NCI-H345 (cell line): ENCODE measurements around the gene CLEC16A.
A peak's percentile ranks its signal among the peaks of the same experiment; 100 is the strongest.
"Not testable (repeated sequence)": the region's sequence is repeated elsewhere in the genome, so short reads cannot be mapped to it uniquely, and the experiment has no call there.

Experiments
- DNase-seq: peaks from one replicate; lab custom pipeline; 2025; lab: John Stamatoyannopoulos, UW

Gene CLEC16A

GRCh38 chr16:10941127-10941933, 3.0 kb upstream of the CLEC16A start:
- no peak for DNase-seq

GRCh38 chr16:10941935-10942351, 2.4 kb upstream of the CLEC16A start:
- not testable (repeated sequence) for DNase-seq

GRCh38 chr16:10942352-10943063, 1.9 kb upstream of the CLEC16A start, which contains the start of gene DEXI:
Gene DEXI, minus strand, starts transcription at chr16:10942468. Its CDS starts 463 bp downstream, at chr16:10942005.
- DNase-seq, result peak; percentile 95

GRCh38 chr16:10943064-10943353, 1.4 kb upstream of the CLEC16A start:
- no peak for DNase-seq

GRCh38 chr16:10945065-10945787, 862 bp downstream of the CLEC16A start:
- DNase-seq, result no peak

GRCh38 chr16:10946308-10946707, 1.9 kb downstream of the CLEC16A start:
- DNase-seq, result no peak

GRCh38 chr16:10947211-10947787, 2.9 kb downstream of the CLEC16A start:
- no peak for DNase-seq

- no peak for DNase-seq
Observed at GRCh38 chr16:10949424-10949970, 5.1 kb downstream of the CLEC16A start.

- no peak for DNase-seq
Observed at GRCh38 chr16:10950393-10950792, 6.0 kb downstream of the CLEC16A start.

- no peak for DNase-seq
Observed at GRCh38 chr16:10951026-10951425, 6.7 kb downstream of the CLEC16A start.

GRCh38 chr16:10954903-10955302, 10.5 kb downstream of the CLEC16A start:
- no peak for DNase-seq

GRCh38 chr16:10957771-10958482, 13.6 kb downstream of the CLEC16A start:
- DNase-seq, result no peak

- no peak for DNase-seq
Observed at GRCh38 chr16:10959161-10959560, 14.8 kb downstream of the CLEC16A start.

- no peak for DNase-seq
Observed at GRCh38 chr16:10961231-10961630, 16.9 kb downstream of the CLEC16A start.

GRCh38 chr16:10964039-10964890, 19.9 kb downstream of the CLEC16A start:
- peak; percentile 57 for DNase-seq

GRCh38 chr16:10964891-10965326, 20.5 kb downstream of the CLEC16A start:
- no peak for DNase-seq

- DNase-seq, result no peak
Observed at GRCh38 chr16:10965440-10966061, 21.2 kb downstream of the CLEC16A start.

GRCh38 chr16:10966129-10966528, 21.8 kb downstream of the CLEC16A start:
- no peak for DNase-seq

- not testable (repeated sequence) for DNase-seq
Observed at GRCh38 chr16:10966559-10966958, 22.2 kb downstream of the CLEC16A start.

GRCh38 chr16:10967986-10968385, 23.6 kb downstream of the CLEC16A start:
- DNase-seq, result no peak
